CD4-positive, CD25-positive, alpha-beta regulatory T cell (primary cell): ENCODE data around the gene SERPINB6. TPM values are rescaled to one million over a fixed set of nuclear protein-coding genes. Genes with fewer than 3 reads are reported as not detected.

Source experiments
- ATAC-seq, 2 donors: fragments of 150-1000 bp; cut with Tn5 transposase; one replicate each; pipeline ENCODE4 v1.10.0; 2021; ENCODE audit warnings: low read depth in 2 of 2, moderate number of reproducible peaks in 2 of 2, moderate library complexity in 1 of 2
- DNase-seq, 3 donors: peaks; one replicate each; pipeline versions ENCODE4 v3.0.0 to v3.0.0-alpha.2; 2012 to 2022; ENCODE audit warnings: mixed read lengths in 1 of 3
- H3K27ac ChIP-seq: one replicate; pipeline ENCODE4 v1.7.0; 2013; ENCODE audit warnings: mild to moderate bottlenecking, low read length; ENCODE audit not compliant: insufficient read depth, poor library complexity, severe bottlenecking
- H3K27me3 ChIP-seq: one replicate; pipeline ENCODE4 v1.7.0; 2013; ENCODE audit warnings: low read length; ENCODE audit not compliant: control insufficient read depth, insufficient read depth
- H3K36me3 ChIP-seq: one replicate; pipeline ENCODE4 v1.7.0; 2013; ENCODE audit warnings: mild to moderate bottlenecking, low read length, moderate library complexity; ENCODE audit not compliant: control insufficient read depth, insufficient read depth
- H3K4me1 ChIP-seq: 2 replicates; pipeline ENCODE4 v1.7.0; 2013; ENCODE audit warnings: mild to moderate bottlenecking, low read length; ENCODE audit not compliant: insufficient read depth, control insufficient read depth, poor library complexity, severe bottlenecking
- H3K4me3 ChIP-seq: one replicate; pipeline ENCODE4 v1.7.0; 2013; ENCODE audit warnings: low read depth, mild to moderate bottlenecking, low read length, moderate library complexity
- H3K9me3 ChIP-seq, 2 experiments: 1 replicate in 1 of 2; 2 replicates in 1 of 2; pipeline ENCODE4 v1.7.0; 2013; ENCODE audit warnings: low read length in 2 of 2, mild to moderate bottlenecking in 1 of 2, moderate library complexity in 1 of 2; ENCODE audit not compliant: control insufficient read depth in 2 of 2
- H3K27ac Mint-ChIP-seq, 3 donors: one replicate each; pipeline ENCODE4 v1.8.0; 2020 to 2022; ENCODE audit warnings: mild to moderate bottlenecking in 3 of 3, mixed read lengths in 3 of 3, moderate library complexity in 2 of 3
- H3K27me3 Mint-ChIP-seq: one replicate; pipeline ENCODE4 v1.8.0; 2022; ENCODE audit warnings: mild to moderate bottlenecking, mixed read lengths
- H3K36me3 Mint-ChIP-seq: one replicate; pipeline ENCODE4 v1.8.0; 2020; ENCODE audit warnings: mixed read lengths
- H3K4me1 Mint-ChIP-seq, 4 donors: one replicate each; pipeline ENCODE4 v1.8.0; 2020 to 2022; ENCODE audit warnings: mixed read lengths in 4 of 4, mild to moderate bottlenecking in 1 of 4
- H3K4me3 Mint-ChIP-seq, 4 donors: one replicate each; pipeline ENCODE4 v1.8.0; 2020 to 2022; ENCODE audit warnings: mild to moderate bottlenecking in 4 of 4, mixed read lengths in 4 of 4, moderate library complexity in 3 of 4
- H3K9me3 Mint-ChIP-seq, 7 donors: one replicate each; pipeline ENCODE4 v1.8.0; 2020 to 2022; ENCODE audit warnings: mixed read lengths in 7 of 7, mild to moderate bottlenecking in 3 of 7, moderate library complexity in 2 of 7
- polyA plus RNA-seq, 4 donors: library from polyadenylated mRNA; unstranded; fragments of 300-500 nt; fragmentation: Illumina TruSeq; gene quantifications; one replicate each; pipeline ENCODE4 v1.2.3, GENCODE V29; 2021
- total RNA-seq: library from RNA; stranded (reverse); gene quantifications from one replicate; pipeline ENCODE4 v1.2.3, GENCODE V29; 2022

The SERPINB6 gene
- total and polyA plus RNA-seq, 5 donors from 2014 or later, result 3.9 to 79.9 (median 21.9) TPM

- Histone ChIP-seq H3K4me3 (peak overlapping the region; percentile 99), H3K4me1 (peaks cover 15% of the 10 kb centered on the region), H3K27ac (peak overlapping the region; percentile 95), H3K27me3 (peaks cover 2% of the 10 kb centered on the region), H3K9me3 (no peaks in the 10 kb centered on the region), H3K36me3 (no peaks in the 10 kb centered on the region)
- no peaks in the 10 kb centered on the region for H3K36me3 Mint-ChIP-seq
- DNase-seq (peak; percentile 76 to 96 (median 90)), ATAC-seq (peak; percentile 67 to 69)
- peaks cover 5 to 36% (median 21%) of the 10 kb centered on the region in 4 donors for H3K4me1 Mint-ChIP-seq
- no peaks in the 10 kb centered on the region for H3K9me3 Mint-ChIP-seq
- H3K27ac Mint-ChIP-seq, result peak overlapping the region; percentile 99 to 100 (median 99)
- peaks cover 13% of the 10 kb centered on the region for H3K27me3 Mint-ChIP-seq
- peak overlapping the region; percentile 92 to 99 (median 96) for H3K4me3 Mint-ChIP-seq
Observed at GRCh38 chr6:2989332-2990247, 18.2 kb upstream of the SERPINB6 start.

DNA sequence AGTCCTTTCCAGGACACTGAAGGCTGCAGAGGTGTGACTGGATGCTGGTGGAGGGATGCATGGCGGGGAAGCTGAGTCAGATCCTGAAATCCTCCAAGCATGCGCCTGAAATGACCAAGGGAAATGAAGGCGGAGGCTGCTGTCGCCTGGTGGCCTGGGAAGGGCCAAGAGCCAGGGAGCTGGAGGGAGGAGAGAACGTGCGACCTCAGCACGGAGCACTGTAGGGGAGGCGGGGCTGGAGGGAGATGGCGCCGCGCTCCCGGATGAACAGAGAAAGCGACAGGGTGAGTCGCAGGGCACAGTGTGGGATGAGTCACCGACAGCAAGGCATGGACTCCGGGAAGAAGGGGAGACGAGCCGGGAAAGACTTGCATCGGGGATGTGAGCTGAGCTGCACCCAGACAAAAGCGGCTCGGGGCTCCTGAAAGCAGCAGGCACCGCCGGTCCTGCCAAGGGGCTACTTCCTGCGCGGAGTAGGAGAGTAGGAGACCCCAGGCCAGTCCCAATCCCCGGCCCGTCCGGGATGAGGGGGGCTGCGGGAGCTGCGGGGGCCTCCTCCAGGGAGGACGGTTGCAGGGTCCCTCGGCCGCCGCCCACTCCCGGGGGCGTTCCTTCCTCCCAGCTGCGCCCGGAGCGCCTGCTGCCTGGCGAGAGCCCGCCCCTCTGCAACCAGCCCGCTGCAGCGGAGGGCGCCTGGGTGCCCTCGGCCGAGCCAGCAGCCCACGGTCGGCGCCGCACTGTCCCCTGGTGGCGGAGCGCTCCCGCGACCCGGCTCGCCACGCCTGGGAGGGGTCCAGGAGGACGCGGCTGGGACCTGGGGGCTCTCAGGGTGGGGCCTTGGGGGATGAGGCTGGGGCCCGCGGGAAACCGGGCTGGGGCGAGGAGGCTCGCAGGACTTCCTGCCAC is 17.3 kb upstream of the SERPINB6 start:
- H3K4me1 Mint-ChIP-seq, result peaks cover 5 to 36% (median 21%) of the 10 kb centered on the region in 4 donors
- Histone ChIP-seq H3K27ac (peak overlapping the region; percentile 95), H3K4me3 (peak overlapping the region; percentile 99), H3K27me3 (peaks cover 4% of the 10 kb centered on the region), H3K9me3 (no peaks in the 10 kb centered on the region), H3K4me1 (peaks cover 15% of the 10 kb centered on the region), H3K36me3 (no peaks in the 10 kb centered on the region)
- H3K27ac Mint-ChIP-seq, result peak overlapping the region; percentile 99 to 100 (median 99)
- no peaks in the 10 kb centered on the region for H3K36me3 Mint-ChIP-seq
- ATAC-seq (peak; percentile 79 to 83), DNase-seq (peak; percentile 70 to 82 (median 81))
- H3K27me3 Mint-ChIP-seq, result peaks cover 13% of the 10 kb centered on the region
- peaks cover 0 to 1% (median 0%) of the 10 kb centered on the region in 7 donors for H3K9me3 Mint-ChIP-seq
- H3K4me3 Mint-ChIP-seq, result peak overlapping the region; percentile 92 to 99 (median 96)

DNA sequence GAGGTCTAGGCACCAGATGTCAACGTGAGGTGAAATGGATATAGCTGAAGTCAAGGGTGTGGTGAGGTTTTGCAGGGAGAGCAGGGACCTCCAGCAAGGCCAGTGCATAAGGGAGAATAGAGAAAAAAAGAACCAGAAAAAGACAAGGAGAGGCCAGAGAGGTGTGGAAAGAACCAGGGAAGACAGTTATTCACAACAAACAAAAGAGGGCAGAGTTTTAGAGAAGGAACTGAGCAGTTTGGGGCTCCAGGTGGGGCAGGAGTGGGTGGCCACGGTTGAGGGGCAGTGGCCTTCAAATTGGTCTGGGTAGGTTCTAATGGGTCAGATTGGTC is 16.7 kb upstream of the SERPINB6 start:
- DNase-seq, result no peak
- Mint-ChIP-seq H3K4me1 (peaks cover 7 to 36% (median 21%) of the 10 kb centered on the region in 4 donors), H3K27me3 (peaks cover 18% of the 10 kb centered on the region), H3K36me3 (no peaks in the 10 kb centered on the region), H3K9me3 (peaks cover 0 to 2% (median 0%) of the 10 kb centered on the region in 7 donors), H3K27ac (peak overlapping the region; percentile 90 to 100 (median 98)), H3K4me3 (peak overlapping the region; percentile 84 to 94 (median 90))
- peak overlapping the region; percentile 95 for H3K27ac ChIP-seq
- no peaks in the 10 kb centered on the region for H3K36me3 ChIP-seq
- no peak for ATAC-seq
- peaks cover 15% of the 10 kb centered on the region for H3K4me1 ChIP-seq
- no peaks in the 10 kb centered on the region for H3K9me3 ChIP-seq
- peaks cover 5% of the 10 kb centered on the region for H3K27me3 ChIP-seq
- H3K4me3 ChIP-seq, result peak overlapping the region; percentile 71

DNA sequence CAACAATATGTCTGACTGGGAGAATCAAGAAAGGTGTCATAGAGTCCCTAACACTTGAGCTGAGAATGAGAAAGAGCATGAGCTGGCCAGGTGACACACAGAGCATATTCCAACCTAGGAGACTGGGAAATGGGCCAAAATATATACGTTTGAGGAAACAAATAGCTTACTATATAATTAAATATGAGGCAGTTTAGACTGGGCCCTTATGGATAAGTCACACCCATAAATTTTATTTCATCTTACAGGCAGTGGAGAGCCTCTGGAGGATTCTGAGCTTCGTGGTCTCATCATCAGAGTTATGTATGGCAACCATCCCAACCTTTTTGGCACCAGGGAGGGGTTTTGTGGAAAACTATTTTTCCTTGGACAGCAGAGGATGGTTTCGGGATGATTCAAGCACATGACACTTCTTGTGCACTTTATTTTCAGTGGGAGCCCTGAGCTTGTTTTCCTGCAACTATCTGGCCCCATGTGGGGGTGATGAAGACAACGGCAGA is 15.4 kb upstream of the SERPINB6 start:
- Histone ChIP-seq H3K4me1 (peaks cover 15% of the 10 kb centered on the region), H3K9me3 (no peaks in the 10 kb centered on the region), H3K27ac (no peak overlapping the region), H3K4me3 (no peak overlapping the region), H3K36me3 (no peaks in the 10 kb centered on the region), H3K27me3 (peaks cover 5% of the 10 kb centered on the region)
- DNase-seq (no peak), ATAC-seq (no peak)
- Mint-ChIP-seq H3K27me3 (peaks cover 28% of the 10 kb centered on the region), H3K27ac (peak overlapping the region; percentile 44 to 100 (median 70)), H3K4me3 (peak overlapping the region; percentile 1 to 90 (median 86)), H3K36me3 (peaks cover 4% of the 10 kb centered on the region), H3K9me3 (peaks cover 0 to 3% (median 0%) of the 10 kb centered on the region in 7 donors), H3K4me1 (peaks cover 7 to 33% (median 21%) of the 10 kb centered on the region in 4 donors)

GRCh38 chr6:2984738-2985406 is 13.5 kb upstream of the SERPINB6 start:
- no peaks in the 10 kb centered on the region for H3K36me3 ChIP-seq
- DNase-seq, result no peak
- H3K27me3 ChIP-seq, result peaks cover 15% of the 10 kb centered on the region
- no peak overlapping the region for H3K27ac ChIP-seq
- Mint-ChIP-seq H3K27ac (no peak overlapping the region), H3K27me3 (peaks cover 45% of the 10 kb centered on the region), H3K4me3 (peak overlapping the region in 1 of 4 donors; percentile 37), H3K36me3 (peaks cover 4% of the 10 kb centered on the region), H3K9me3 (peaks cover 0 to 3% (median 0%) of the 10 kb centered on the region in 7 donors), H3K4me1 (peaks cover 4 to 19% (median 12%) of the 10 kb centered on the region in 4 donors)
- ATAC-seq, result no peak
- peaks cover 9% of the 10 kb centered on the region for H3K4me1 ChIP-seq
- H3K9me3 ChIP-seq, result no peaks in the 10 kb centered on the region
- H3K4me3 ChIP-seq, result no peak overlapping the region

DNA sequence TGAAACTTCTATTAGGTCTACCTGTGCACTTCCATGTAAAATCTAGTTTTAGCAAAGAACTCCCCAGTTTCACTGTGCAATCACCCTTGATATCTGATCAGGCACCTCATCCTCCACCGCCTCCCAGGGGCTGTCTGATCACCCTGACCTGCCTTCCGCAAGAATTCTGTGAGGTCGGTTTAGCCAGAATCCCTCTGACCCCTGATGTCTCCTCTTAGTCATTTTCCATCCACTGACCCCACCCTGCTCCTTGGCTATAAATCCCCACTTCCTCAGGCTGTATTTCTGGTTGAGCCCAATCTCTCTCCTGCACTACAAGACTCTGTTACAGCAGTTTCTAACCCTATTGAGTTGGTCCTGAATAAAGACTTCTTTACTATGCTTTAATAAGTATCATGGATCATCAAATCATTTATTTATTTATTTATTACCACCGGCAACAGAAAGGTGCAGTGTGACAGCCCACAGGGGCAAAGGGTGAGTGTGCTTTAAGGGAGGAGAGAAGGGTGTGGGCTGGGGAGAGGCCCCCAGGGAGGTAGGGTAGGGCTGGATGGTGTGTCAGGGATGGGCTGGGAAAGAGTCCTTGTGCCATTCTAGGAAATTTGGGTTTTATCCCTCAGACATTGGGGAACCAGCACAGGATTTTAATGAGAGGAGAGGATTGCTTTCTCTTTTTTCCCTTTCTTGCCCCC is 11.2 kb upstream of the SERPINB6 start:
- ATAC-seq (no peak), DNase-seq (no peak)
- H3K27ac Mint-ChIP-seq, result no peak overlapping the region
- no peak overlapping the region for H3K4me3 Mint-ChIP-seq
- Histone ChIP-seq H3K4me3 (no peak overlapping the region), H3K36me3 (no peaks in the 10 kb centered on the region), H3K9me3 (no peaks in the 10 kb centered on the region), H3K27me3 (peaks cover 22% of the 10 kb centered on the region), H3K4me1 (no peaks in the 10 kb centered on the region), H3K27ac (no peak overlapping the region)
- peaks cover 0 to 3% (median 0%) of the 10 kb centered on the region in 7 donors for H3K9me3 Mint-ChIP-seq
- peaks cover 4% of the 10 kb centered on the region for H3K36me3 Mint-ChIP-seq
- H3K27me3 Mint-ChIP-seq, result peaks cover 63% of the 10 kb centered on the region
- peaks cover 0 to 9% (median 5%) of the 10 kb centered on the region in 4 donors for H3K4me1 Mint-ChIP-seq
